SK-N-SH treated with all-trans-retinoic acid at 6 μM for 48 hours (cell line): ENCODE results near the gene ADIG.

Source experiments
- ARNTL ChIP-seq: fragments of 450-650 bp; formaldehyde crosslinking; IDR thresholded peaks from 2 replicates; pipeline ENCODE4 v1.5.0; 2020; ENCODE audit warnings: low read depth, mild to moderate bottlenecking, moderate library complexity, borderline replicate concordance
- BACH2 ChIP-seq: fragments of 250-450 bp; sonication (Bioruptor Pico); IDR thresholded peaks from 2 replicates; pipeline ENCODE4 v1.9.0; 2021; ENCODE audit warnings: mild to moderate bottlenecking, borderline replicate concordance
- CSDC2 ChIP-seq: fragments of 250-450 bp; sonication (Bioruptor Pico); IDR thresholded peaks from 2 replicates; pipeline ENCODE4 v1.5.0; 2020; ENCODE audit warnings: mild to moderate bottlenecking, moderate library complexity
- ESRRG ChIP-seq: fragments of 250-450 bp; sonication (Bioruptor Pico); IDR thresholded peaks from 2 replicates; pipeline ENCODE4 v1.6.1; 2021; ENCODE audit warnings: mild to moderate bottlenecking
- ISL1 ChIP-seq: fragments of 250-450 bp; sonication (Bioruptor Pico); IDR thresholded peaks from 2 replicates; pipeline ENCODE4 v2.1.2; 2022; ENCODE audit warnings: mild to moderate bottlenecking, moderate library complexity
- ZFP3 ChIP-seq: fragments of 250-450 bp; sonication (Bioruptor Pico); IDR thresholded peaks from 2 replicates; pipeline ENCODE4 v1.5.0; 2020; ENCODE audit warnings: mild to moderate bottlenecking, moderate library complexity
- ZFP30 ChIP-seq: fragments of 450-650 bp; formaldehyde crosslinking; IDR thresholded peaks from 2 replicates; pipeline ENCODE4 v1.5.0; 2022; ENCODE audit warnings: mild to moderate bottlenecking, moderate library complexity
- ZNF70 ChIP-seq: fragments of 450-650 bp; formaldehyde crosslinking; IDR thresholded peaks from 2 replicates; pipeline ENCODE4 v1.5.0; 2020; ENCODE audit warnings: mild to moderate bottlenecking, moderate library complexity
- ZNF8 ChIP-seq: fragments of 450-650 bp; formaldehyde crosslinking; IDR thresholded peaks from 2 replicates; pipeline ENCODE4 v1.5.0; 2020; ENCODE audit warnings: mild to moderate bottlenecking, moderate library complexity
- TF ChIP-seq, protein P1 (sequence below): fragments of 250-450 bp; sonication (Bioruptor Pico); IDR thresholded peaks from 2 replicates; pipeline ENCODE4 v1.8.0; 2021; ENCODE audit warnings: low read depth, mild to moderate bottlenecking, moderate library complexity, borderline replicate concordance

GRCh38 chr20:38626921-38627659, 46.1 kb downstream of the ADIG start:
- no peak for TF ChIP-seq ZFP30 (CRISPR knock-in tag)
- TF ChIP-seq ZFP3, result no peak
- no peak for TF ChIP-seq ZNF70
- TF ChIP-seq, protein P1, sequence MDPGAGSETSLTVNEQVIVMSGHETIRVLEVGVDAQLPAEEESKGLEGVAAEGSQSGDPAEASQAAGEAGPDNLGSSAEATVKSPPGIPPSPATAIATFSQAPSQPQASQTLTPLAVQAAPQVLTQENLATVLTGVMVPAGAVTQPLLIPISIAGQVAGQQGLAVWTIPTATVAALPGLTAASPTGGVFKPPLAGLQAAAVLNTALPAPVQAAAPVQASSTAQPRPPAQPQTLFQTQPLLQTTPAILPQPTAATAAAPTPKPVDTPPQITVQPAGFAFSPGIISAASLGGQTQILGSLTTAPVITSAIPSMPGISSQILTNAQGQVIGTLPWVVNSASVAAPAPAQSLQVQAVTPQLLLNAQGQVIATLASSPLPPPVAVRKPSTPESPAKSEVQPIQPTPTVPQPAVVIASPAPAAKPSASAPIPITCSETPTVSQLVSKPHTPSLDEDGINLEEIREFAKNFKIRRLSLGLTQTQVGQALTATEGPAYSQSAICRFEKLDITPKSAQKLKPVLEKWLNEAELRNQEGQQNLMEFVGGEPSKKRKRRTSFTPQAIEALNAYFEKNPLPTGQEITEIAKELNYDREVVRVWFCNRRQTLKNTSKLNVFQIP (CRISPR knock-in tag), result no peak
- TF ChIP-seq ARNTL (CRISPR knock-in tag), result no peak
- TF ChIP-seq ESRRG (CRISPR knock-in tag), result no peak
- no peak for TF ChIP-seq ISL1 (CRISPR knock-in tag)
- TF ChIP-seq CSDC2, result no peak
- TF ChIP-seq ZNF8 (CRISPR knock-in tag), result no peak
- no peak for TF ChIP-seq BACH2 (CRISPR knock-in tag)
